GM12875 (cell line): Measurements from ENCODE around the gene SMG6.

Experiments
- H3K4me3 ChIP-seq: one replicate; pipeline ENCODE4 v1.5.1; 2011; ENCODE audit warnings: low read depth, low read length, control low read depth
- CTCF ChIP-seq: IDR thresholded peaks from 2 replicates; pipeline ENCODE4 v1.5.1; 2011; ENCODE audit warnings: low read depth, mild to moderate bottlenecking, control low read depth, inconsistent platforms, low read length, moderate library complexity, borderline replicate concordance; ENCODE audit not compliant: insufficient read depth

Gene SMG6

DNA sequence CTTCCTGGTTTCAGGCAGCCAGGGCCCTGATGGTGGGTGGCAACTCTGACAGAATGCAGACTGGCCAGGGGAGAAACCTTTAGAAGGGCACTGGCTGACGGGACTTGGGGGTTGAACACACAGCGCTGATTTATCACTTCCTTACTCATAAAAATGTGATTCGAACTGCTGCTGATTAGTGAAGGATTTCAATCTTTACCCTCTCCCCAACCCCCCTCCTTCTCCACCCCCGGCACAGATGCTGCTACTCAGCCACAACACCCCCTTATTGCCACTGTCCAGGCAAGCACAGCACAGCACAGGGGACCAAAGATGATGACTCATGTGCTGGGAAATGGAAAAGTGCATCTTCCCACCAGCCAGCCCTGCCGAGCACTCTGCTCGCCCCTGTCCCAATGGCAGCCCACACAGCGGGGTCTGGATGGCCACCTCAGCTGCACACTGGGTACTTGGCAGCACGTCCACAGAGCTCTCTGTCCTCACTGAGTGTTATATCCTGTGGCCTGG lies 70.1 kb downstream of the SMG6 start:
- no peak overlapping the region for H3K4me3 ChIP-seq
- no peak for TF ChIP-seq CTCF

GRCh38 chr17:2232244-2232638 lies 71.3 kb downstream of the SMG6 start:
- TF ChIP-seq CTCF, result no peak
- H3K4me3 ChIP-seq, result no peak overlapping the region

- no peak overlapping the region for H3K4me3 ChIP-seq
- TF ChIP-seq CTCF, result no peak
Measured at GRCh38 chr17:2230877-2231276, 72.7 kb downstream of the SMG6 start.

DNA sequence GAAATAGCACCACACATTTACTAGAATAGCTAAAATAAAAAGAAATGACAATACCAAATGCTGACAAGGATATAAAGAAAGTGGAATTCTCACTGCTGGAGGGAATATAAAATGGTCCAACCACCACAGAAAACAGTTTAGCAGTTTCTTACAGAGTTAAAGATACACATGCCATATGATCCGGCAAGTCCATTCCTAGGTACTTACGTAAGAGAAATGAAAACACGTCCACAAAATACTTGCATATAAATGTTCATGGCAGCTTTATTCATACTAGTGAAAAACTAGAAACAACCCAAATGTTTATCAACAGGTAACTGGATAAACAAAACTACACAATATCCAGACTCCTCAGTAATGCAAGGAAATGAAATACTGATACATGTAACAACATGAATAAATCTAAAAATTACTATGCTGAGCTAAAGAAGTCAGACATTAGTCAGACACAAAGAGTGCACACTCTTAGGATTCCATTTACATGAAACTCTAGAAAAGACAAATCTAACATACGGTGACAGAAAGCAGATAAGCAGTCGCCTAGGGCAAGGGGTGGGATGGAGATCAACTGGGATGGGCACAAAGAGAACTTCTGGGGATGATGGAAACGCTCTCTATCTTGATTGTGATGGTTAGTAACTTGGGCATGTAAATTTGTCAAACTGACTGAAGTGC lies 76.4 kb downstream of the SMG6 start:
- TF ChIP-seq CTCF, result no peak
- H3K4me3 ChIP-seq, result no peak overlapping the region

DNA sequence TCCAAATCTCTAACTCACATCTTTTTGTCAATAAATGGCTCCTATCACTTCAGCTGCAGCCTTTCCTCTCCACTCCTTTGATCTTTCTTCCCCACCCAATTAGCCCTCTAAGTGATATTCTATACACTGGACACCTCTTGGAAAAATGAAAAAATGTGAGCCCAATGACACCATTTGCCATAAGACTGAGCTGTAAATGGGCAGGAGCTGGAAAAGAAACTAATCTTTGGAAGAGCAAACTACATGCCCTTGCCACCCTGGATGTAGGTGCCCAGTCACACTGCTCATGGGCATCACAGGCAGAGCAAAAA lies 80.0 kb downstream of the SMG6 start:
- no peak overlapping the region for H3K4me3 ChIP-seq

DNA sequence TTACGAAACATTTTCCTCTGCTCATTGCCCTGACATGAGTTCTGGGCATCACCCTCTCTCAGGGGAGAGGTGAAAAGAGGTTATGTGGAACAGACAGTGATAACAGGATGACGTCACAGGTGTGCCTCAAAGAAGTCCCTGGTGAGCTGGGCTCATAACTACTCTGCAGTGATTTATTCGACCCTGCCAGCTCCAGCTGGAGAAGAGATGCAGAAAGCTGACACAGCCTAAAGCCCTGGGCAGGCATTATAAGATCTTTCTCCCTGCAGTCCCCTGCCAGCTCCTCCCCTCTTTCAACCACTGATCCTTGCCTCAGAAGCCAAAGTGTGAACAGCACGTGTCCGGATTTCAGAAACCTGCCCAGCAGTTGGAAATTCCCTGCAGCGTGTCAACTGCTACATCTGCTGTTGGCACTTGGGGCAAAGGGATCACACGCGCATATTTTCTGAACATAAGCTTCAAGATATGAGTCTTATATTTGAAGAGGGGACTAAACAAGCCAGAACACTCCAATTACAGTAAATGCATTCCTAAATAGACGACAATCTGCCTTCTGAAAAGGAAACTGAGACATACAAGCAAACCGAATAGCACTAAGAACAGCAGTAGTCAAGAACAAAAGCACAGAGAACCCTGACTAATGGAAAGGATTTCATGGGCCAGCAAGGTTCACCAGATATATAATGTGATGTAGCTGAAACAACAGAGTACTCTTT lies 80.5 kb downstream of the SMG6 start:
- H3K4me3 ChIP-seq, result no peak overlapping the region
- no peak for TF ChIP-seq CTCF

More for the DNA sequence above, 80.0 kb downstream of the SMG6 start:
- TF ChIP-seq CTCF, result no peak

DNA sequence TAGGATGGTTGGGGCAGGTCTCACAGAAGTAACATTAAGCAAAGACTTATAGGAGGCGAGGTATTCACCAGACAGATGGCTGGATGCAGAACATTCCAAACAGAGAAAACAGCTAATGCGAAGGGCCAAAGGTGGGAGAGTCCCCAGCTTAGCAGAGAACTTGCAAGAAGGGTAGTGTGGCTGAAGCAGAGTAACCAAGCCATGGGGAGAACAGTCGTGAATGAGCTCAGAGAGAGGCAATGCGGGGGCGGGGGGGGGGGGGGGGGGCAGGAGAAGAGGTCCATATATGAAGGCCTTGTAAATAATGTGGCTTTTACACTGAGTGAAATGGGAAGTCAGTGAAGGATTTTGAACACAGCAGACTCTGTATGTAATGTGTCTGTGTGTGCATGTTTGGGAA lies 81.3 kb downstream of the SMG6 start:
- TF ChIP-seq CTCF, result no peak
- H3K4me3 ChIP-seq, result no peak overlapping the region
